Measurements from ENCODE around the gene DPYSL4.

DPYSL4 gene

DNA sequence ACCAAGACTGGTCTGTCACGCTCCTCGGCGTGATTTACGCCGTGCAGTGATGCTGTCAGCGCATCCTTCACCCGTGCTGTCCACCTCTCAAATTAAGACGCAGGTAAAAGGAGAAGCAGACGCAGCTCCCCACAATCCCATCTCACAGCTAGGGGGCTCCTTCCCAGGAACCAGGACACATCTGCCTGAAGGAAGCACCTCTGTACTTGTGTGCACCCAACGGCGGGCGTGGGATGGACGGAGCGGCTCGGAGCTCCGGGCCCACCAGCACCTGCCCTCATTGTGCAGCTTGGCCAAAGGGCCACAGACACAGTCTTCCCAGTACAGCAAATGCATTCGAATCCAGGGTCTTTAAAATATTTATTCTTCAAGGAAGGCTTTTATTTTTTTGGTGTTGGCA is 65.7 kb downstream of the DPYSL4 start:
- in situ Hi-C loops (cut with MboI; ENCODE audit: low sequenced_read_pairs), result no loop called here

DNA sequence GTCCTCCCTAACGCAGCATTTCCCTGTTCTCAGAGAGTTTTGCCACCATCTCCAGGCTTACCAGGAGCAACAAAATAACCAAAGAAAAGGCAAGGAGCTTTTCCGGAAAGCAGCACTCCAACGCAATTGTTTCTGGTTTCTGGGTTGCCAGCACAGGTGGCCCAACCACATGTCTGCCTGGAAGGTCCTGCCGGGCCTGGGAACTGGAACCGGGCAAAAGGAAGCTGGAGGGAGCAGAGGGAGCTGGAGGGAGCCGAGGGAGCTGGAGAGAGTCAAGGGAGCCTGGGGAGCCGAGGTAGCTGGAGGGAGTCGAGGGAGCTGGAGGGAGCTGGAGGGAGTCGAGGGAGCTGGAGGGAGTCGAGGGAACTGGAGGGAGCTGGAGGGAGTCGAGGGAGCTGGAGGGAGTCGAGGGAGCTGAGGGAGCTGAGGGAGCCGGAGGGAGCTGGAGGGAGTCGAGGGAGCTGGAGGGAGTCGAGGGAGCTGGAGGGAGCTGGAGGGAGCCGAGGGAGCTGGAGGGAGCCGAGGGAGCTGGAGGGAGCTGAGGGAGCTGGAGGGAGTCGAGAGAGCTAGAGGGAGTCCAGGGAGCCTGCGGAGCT is 66.4 kb downstream of the DPYSL4 start:
- in situ Hi-C loops (cut with MboI; ENCODE audit: low sequenced_read_pairs), result no loop called here

DNA sequence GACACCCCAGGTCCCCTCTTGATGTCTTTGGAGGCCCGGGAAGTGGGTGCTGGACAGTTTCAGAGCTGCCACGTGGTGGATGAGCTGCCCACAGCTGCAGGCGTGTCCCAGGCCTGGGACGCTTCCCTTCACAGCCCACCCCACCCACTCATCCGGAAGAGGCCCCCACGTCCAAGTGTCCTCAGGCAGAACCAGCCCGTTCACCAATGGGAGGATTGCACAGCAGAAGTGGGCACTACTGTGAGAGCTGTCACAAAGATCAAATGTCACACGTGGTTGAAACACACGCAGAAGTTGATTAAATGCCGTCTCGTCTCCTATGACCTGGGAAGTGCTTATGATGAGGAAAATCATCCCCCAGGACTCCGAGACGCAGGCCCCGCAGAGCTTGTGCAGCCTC is 68.1 kb downstream of the DPYSL4 start:
- in situ Hi-C loops (cut with MboI; ENCODE audit: low sequenced_read_pairs), result no loop called here

Data from HL-60/S4 (cell line).